Activated T-helper 1 cell treated with anti-CD3 and anti-CD28 coated beads, Interleukin-12 subunit alpha, Interleukin-12 subunit beta, Interleukin-2, Interleukin-4 antibody, amounts not matched to agents 30 ng/mL and 10 ng/mL and 1 ng/mL, durations not matched to agents 14 hours and 24 hours and 36 hours (primary cell): ENCODE data around the gene IL19. TPM values are rescaled to one million over a fixed set of nuclear protein-coding genes. Genes with fewer than 3 reads are reported as not detected.

Source experiments
- DNase-seq: peaks from one replicate; pipeline ENCODE4 v3.0.0; 2021; ENCODE audit warnings: low spot score
- H3K27ac Mint-ChIP-seq: one replicate; pipeline ENCODE4 v1.8.0; 2021; ENCODE audit warnings: mild to moderate bottlenecking, mixed read lengths
- H3K27me3 Mint-ChIP-seq: one replicate; pipeline ENCODE4 v1.8.0; 2022; ENCODE audit warnings: mild to moderate bottlenecking, moderate library complexity, mixed read lengths; ENCODE audit not compliant: insufficient read depth
- H3K36me3 Mint-ChIP-seq: one replicate; pipeline ENCODE4 v1.8.0; 2021; ENCODE audit warnings: low read depth, mixed read lengths
- H3K4me1 Mint-ChIP-seq: one replicate; pipeline ENCODE4 v1.8.0; 2021; ENCODE audit warnings: low read depth, mixed read lengths
- H3K4me3 Mint-ChIP-seq: one replicate; pipeline ENCODE4 v1.8.0; 2021; ENCODE audit warnings: mild to moderate bottlenecking, moderate library complexity, mixed read lengths
- H3K9me3 Mint-ChIP-seq: one replicate; pipeline ENCODE4 v1.8.0; 2021; ENCODE audit warnings: mixed read lengths
- intact Hi-C: fragments of 100-400 bp; cut with micrococcal nuclease; formaldehyde crosslinking; loops from one replicate; pipeline ENCODE4 v1.15.1; 2024
- total RNA-seq: library from RNA; stranded (reverse); gene quantifications from 2 replicates; pipeline ENCODE4 v1.2.3, GENCODE V29; 2022

The IL19 gene
- total RNA-seq, 1 donor from 2014 or later, result not detected

DNA sequence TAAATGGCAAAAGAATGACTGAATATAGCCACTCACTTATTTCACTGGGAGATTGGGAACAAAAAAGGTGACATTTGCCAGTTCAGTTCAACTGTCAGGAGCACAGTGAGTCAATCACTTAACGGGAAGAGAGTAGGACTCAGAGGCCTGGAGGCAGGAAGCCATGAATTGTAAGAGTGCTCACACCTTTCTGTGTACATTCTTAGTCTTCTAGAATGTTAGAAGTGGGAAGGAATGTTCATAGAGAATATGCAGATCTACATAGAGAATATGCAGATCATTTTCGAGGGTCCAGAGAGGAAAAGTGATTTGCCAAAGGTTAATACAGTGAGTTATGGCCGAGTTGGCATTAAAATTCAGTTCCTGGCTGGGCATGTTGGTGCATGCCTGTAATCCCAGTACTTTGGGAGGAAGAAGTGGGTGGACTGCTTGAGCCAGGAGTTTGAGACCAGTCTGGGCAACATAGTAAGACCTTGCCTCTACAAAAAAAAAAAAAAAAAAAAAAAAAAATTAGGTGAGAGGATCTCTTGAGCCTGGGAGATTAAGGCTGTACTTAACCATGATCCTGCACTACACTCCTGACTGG lies 103.1 kb downstream of the IL19 start:
- peaks cover 11% of the 10 kb centered on the region for H3K27me3 Mint-ChIP-seq
- H3K27ac Mint-ChIP-seq, result no peak overlapping the region
- intact Hi-C loops, result no loop called here
- peaks cover 57% of the 10 kb centered on the region for H3K9me3 Mint-ChIP-seq
- peaks cover 7% of the 10 kb centered on the region for H3K4me1 Mint-ChIP-seq
- H3K4me3 Mint-ChIP-seq, result no peak overlapping the region
- H3K36me3 Mint-ChIP-seq, result peaks cover 5% of the 10 kb centered on the region
- DNase-seq, result no peak

DNA sequence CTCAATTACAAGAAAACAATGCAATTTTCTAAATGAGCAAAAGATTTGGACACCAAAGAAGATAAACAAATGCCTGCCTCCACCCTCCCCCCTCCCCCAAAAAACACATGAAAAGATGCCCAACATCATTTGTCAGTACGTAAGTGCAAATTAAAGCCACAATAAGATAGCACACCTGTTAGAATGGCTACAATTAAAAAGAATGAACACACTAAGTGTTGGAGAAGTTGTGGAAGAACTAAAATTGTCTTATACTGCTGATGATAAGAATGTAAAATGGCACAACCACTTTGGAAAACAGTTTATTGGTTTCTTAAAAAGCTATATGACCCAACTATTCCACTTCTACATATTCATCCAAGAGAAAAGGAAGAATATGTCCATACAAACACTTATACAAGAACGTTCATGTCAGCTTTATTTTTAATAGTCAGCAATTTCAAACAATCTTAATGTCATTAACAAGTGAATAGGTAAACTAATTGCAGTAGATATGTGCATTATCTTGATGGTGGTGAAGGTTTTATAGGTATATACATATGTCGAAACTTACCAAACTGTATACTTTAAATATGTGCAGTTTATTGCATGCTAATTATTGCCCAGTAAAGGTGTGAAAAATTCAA lies 105.3 kb downstream of the IL19 start:
- Mint-ChIP-seq H3K4me1 (peaks cover 7% of the 10 kb centered on the region), H3K27me3 (peaks cover 8% of the 10 kb centered on the region), H3K27ac (no peak overlapping the region), H3K4me3 (no peak overlapping the region), H3K36me3 (peaks cover 5% of the 10 kb centered on the region), H3K9me3 (peaks cover 64% of the 10 kb centered on the region)
- intact Hi-C loops, result no loop called here
- no peak for DNase-seq

GRCh38 chr1:206878456-206878855 lies 107.9 kb downstream of the IL19 start:
- peaks cover 7% of the 10 kb centered on the region for H3K4me1 Mint-ChIP-seq
- H3K4me3 Mint-ChIP-seq, result no peak overlapping the region
- no peak for DNase-seq
- intact Hi-C loops, result no loop called here
- peaks cover 44% of the 10 kb centered on the region for H3K9me3 Mint-ChIP-seq
- peaks cover 4% of the 10 kb centered on the region for H3K36me3 Mint-ChIP-seq
- no peak overlapping the region for H3K27ac Mint-ChIP-seq
- peaks cover 15% of the 10 kb centered on the region for H3K27me3 Mint-ChIP-seq

DNA sequence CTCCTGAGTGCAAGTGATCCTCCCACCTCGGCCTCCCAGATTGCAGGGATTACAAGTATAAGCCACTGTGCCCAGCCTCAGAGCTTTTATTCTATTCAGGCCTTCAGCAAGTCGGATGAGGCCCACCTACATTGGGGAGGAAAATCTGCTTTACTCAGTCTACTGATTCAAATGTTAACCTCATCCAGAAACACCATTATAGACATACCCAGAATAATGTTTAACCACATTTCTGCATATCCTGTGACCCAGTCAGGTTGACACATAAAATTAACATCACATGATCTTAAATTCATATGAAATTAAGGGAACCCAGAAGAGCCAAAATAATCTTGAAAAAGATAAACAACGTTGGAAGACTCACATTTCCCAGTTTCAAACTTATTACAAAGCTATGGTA lies 109.7 kb downstream of the IL19 start:
- intact Hi-C loops, result no loop called here
- H3K36me3 Mint-ChIP-seq, result no peaks in the 10 kb centered on the region
- H3K9me3 Mint-ChIP-seq, result peaks cover 38% of the 10 kb centered on the region
- no peak overlapping the region for H3K4me3 Mint-ChIP-seq
- H3K27ac Mint-ChIP-seq, result no peak overlapping the region
- H3K4me1 Mint-ChIP-seq, result peaks cover 5% of the 10 kb centered on the region
- peaks cover 12% of the 10 kb centered on the region for H3K27me3 Mint-ChIP-seq
- no peak for DNase-seq

- DNase-seq, result no peak
- H3K9me3 Mint-ChIP-seq, result peaks cover 17% of the 10 kb centered on the region
- H3K36me3 Mint-ChIP-seq, result no peaks in the 10 kb centered on the region
- H3K27ac Mint-ChIP-seq, result no peak overlapping the region
- H3K4me1 Mint-ChIP-seq, result peaks cover 5% of the 10 kb centered on the region
- intact Hi-C loops, result no loop called here
- no peak overlapping the region for H3K4me3 Mint-ChIP-seq
- H3K27me3 Mint-ChIP-seq, result peaks cover 19% of the 10 kb centered on the region
Observed at GRCh38 chr1:206882555-206882954, 112.0 kb downstream of the IL19 start.

DNA sequence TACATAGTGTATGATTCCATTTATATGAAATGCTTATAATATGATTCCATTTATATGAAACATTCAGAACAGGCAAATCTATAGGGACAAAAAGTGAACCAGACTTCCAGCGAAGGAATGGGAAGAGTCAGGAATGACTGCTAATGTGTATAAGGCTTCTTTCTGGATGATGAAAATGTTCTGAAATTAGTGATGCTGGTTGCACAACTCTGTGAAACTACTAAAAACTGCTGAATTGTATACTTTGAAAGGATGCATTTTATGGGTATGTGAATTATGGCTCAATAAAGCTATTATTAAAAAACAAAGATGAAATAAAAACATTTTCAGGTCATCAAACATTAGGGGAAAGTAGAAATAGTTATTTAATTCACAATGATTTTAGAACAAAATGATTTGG lies 112.6 kb downstream of the IL19 start:
- intact Hi-C loops, result no loop called here
- Mint-ChIP-seq H3K4me3 (no peak overlapping the region), H3K27ac (no peak overlapping the region), H3K4me1 (peaks cover 6% of the 10 kb centered on the region), H3K27me3 (peaks cover 17% of the 10 kb centered on the region), H3K9me3 (peaks cover 12% of the 10 kb centered on the region), H3K36me3 (no peaks in the 10 kb centered on the region)
- no peak for DNase-seq

DNA sequence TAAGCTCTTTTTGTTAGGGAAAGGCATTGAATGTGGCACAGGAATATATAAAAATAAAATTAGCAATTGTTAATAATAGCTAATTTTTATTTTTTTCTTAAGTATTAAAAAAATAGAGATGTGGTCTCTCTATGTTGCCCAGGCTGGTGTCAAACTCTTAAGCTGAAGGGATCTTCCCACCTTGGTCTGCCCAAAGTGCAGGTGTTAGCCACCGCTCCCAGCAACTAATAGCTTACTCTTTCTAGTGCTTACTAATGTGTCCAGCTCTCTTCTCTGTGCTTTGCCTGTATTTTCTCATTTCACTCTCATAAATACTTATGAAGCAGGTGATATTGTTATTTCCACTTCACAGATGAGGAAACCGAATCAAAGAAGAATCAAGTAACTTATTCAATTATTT lies 113.3 kb downstream of the IL19 start:
- Mint-ChIP-seq H3K36me3 (peaks cover 2% of the 10 kb centered on the region), H3K4me1 (peaks cover 10% of the 10 kb centered on the region), H3K27ac (no peak overlapping the region), H3K9me3 (peaks cover 6% of the 10 kb centered on the region), H3K27me3 (peaks cover 17% of the 10 kb centered on the region), H3K4me3 (no peak overlapping the region)
- intact Hi-C loops, result no loop called here
- DNase-seq, result no peak

DNA sequence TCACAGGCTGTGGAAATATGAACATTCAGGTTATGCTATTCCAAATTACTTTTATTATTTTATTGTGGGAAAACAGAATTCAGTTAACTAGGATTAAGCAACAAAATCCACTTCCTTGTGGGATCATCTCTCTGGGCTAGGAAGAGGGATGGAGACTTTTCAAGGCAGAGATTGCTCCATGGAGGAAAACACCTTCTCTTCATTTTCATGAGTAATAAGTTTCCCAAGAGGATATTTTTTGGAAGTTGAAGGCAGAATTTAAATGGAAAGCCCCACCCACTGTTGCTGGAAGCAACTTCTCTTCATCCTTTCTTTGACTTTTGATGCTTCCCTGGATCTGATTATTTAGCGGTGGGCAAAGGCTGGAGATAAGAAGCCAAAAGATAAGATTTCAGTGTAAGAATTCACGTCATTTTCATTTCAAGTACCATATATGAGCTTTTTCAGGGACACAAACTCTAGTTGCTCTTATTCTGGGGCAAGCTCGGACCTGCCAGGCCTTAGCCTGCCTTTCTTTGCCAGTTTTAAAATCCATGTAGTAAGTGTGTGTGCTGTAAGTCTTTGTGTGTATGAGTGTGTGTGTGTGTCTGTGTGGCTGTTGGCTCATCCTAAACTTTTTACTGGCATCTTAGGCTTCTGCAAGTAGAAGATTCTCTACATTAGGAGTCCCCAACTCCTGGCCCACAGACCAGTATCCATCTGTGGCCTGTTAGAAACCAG lies 114.9 kb downstream of the IL19 start:
- H3K4me3 Mint-ChIP-seq, result no peak overlapping the region
- peaks cover 2% of the 10 kb centered on the region for H3K36me3 Mint-ChIP-seq
- H3K4me1 Mint-ChIP-seq, result peaks cover 24% of the 10 kb centered on the region
- DNase-seq, result no peak
- H3K27ac Mint-ChIP-seq, result no peak overlapping the region
- intact Hi-C loops, result no loop called here
- H3K27me3 Mint-ChIP-seq, result peaks cover 17% of the 10 kb centered on the region
- no peaks in the 10 kb centered on the region for H3K9me3 Mint-ChIP-seq

GRCh38 chr1:206886831-206887230 lies 116.3 kb downstream of the IL19 start:
- no peak overlapping the region for H3K27ac Mint-ChIP-seq
- peaks cover 17% of the 10 kb centered on the region for H3K27me3 Mint-ChIP-seq
- no peak for DNase-seq
- H3K9me3 Mint-ChIP-seq, result no peaks in the 10 kb centered on the region
- H3K4me3 Mint-ChIP-seq, result no peak overlapping the region
- intact Hi-C loops, result no loop called here
- peaks cover 2% of the 10 kb centered on the region for H3K36me3 Mint-ChIP-seq
- H3K4me1 Mint-ChIP-seq, result peaks cover 37% of the 10 kb centered on the region

DNA sequence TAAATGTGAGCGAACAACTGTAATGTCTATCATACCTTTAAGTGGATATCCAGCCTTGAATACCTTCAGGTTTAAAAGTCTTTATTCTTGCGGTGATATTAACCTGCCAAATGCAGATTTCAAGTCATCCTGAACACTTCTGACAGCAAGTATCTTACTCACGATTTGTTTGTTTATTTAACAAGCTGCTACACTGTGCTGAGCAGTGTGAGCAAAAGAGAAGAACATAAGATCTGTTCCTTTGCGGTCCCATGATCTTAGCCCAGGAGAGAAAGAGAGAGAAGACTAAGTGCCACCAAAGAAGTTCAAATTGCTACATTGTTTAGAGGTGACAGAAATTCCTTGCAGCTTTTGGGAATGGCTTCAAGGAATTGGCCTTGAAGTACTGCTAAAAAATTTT lies 117.1 kb downstream of the IL19 start:
- Mint-ChIP-seq H3K27me3 (peaks cover 16% of the 10 kb centered on the region), H3K36me3 (peaks cover 2% of the 10 kb centered on the region), H3K27ac (no peak overlapping the region), H3K4me3 (no peak overlapping the region), H3K4me1 (peaks cover 36% of the 10 kb centered on the region), H3K9me3 (no peaks in the 10 kb centered on the region)
- DNase-seq, result no peak
- intact Hi-C loops, result no loop called here

- intact Hi-C loops, result no loop called here
- peaks cover 2% of the 10 kb centered on the region for H3K36me3 Mint-ChIP-seq
- no peaks in the 10 kb centered on the region for H3K9me3 Mint-ChIP-seq
- H3K27me3 Mint-ChIP-seq, result peaks cover 9% of the 10 kb centered on the region
- DNase-seq, result no peak
- peak overlapping the region; percentile 25 for H3K27ac Mint-ChIP-seq
- H3K4me3 Mint-ChIP-seq, result peak overlapping the region; percentile 32
- peaks cover 48% of the 10 kb centered on the region for H3K4me1 Mint-ChIP-seq
Observed at GRCh38 chr1:206890125-206891060, 119.8 kb downstream of the IL19 start.

- Mint-ChIP-seq H3K4me1 (peaks cover 55% of the 10 kb centered on the region), H3K36me3 (peaks cover 5% of the 10 kb centered on the region), H3K4me3 (no peak overlapping the region), H3K27ac (no peak overlapping the region), H3K27me3 (peaks cover 8% of the 10 kb centered on the region), H3K9me3 (no peaks in the 10 kb centered on the region)
- no peak for DNase-seq
- intact Hi-C loops, result no loop called here
Observed at GRCh38 chr1:206891412-206891811, 120.8 kb downstream of the IL19 start.
